Skin of body (tissue), 2 donors: Measurements from ENCODE around the gene IRF8. TPM values are rescaled to one million over a fixed set of nuclear protein-coding genes. Genes with fewer than 3 reads are reported as not detected.
"Not testable (repeated sequence)": the region's sequence is repeated elsewhere in the genome, so short reads cannot be mapped to it uniquely, and the experiment has no call there.

Source experiments
- DNase-seq: peaks from one replicate; lab custom pipeline; 2025; lab: John Stamatoyannopoulos, UW
- total RNA-seq: library from RNA; depleted of rRNA; stranded (reverse); fragments of >200 nt; gene quantifications from one replicate; pipeline ENCODE4 v1.2.3, GENCODE V29; 2014

The IRF8 gene
- 22.6 TPM for total RNA-seq

- DNase-seq: no peak
Measured at GRCh38 chr16:85898521-85899442, at the start of gene IRF8. Gene IRF8 (plus strand): TSS chr16:85899162. CDS start chr16:85903016, 3,854 bp downstream.

GRCh38 chr16:85849388-85849787 lies 49.6 kb upstream of the IRF8 start:
- no peak for DNase-seq

- DNase-seq: no peak
Measured at GRCh38 chr16:85850344-85850880, 48.5 kb upstream of the IRF8 start.

- no peak for DNase-seq
Measured at GRCh38 chr16:85851034-85851785, 47.8 kb upstream of the IRF8 start.

GRCh38 chr16:85853547-85854545 lies 45.1 kb upstream of the IRF8 start:
- DNase-seq: no peak

GRCh38 chr16:85854935-85855334 lies 44.0 kb upstream of the IRF8 start:
- DNase-seq: no peak

GRCh38 chr16:85856079-85856478 lies 42.9 kb upstream of the IRF8 start:
- DNase-seq: no peak

GRCh38 chr16:85856585-85856984 lies 42.4 kb upstream of the IRF8 start:
- no peak for DNase-seq

- no peak for DNase-seq
Measured at GRCh38 chr16:85857406-85857805, 41.6 kb upstream of the IRF8 start.

GRCh38 chr16:85858571-85858970 lies 40.4 kb upstream of the IRF8 start:
- DNase-seq: not testable (repeated sequence)

GRCh38 chr16:85858984-85859817 lies 39.8 kb upstream of the IRF8 start:
- no peak for DNase-seq

GRCh38 chr16:85859818-85860125 lies 39.2 kb upstream of the IRF8 start:
- DNase-seq: no peak

- no peak for DNase-seq
Measured at GRCh38 chr16:85860413-85861094, 38.4 kb upstream of the IRF8 start.

- DNase-seq: no peak
Measured at GRCh38 chr16:85861095-85861825, 37.7 kb upstream of the IRF8 start.

GRCh38 chr16:85862476-85863383 lies 36.2 kb upstream of the IRF8 start:
- DNase-seq: no peak

- DNase-seq: no peak
Measured at GRCh38 chr16:85863384-85863774, 35.6 kb upstream of the IRF8 start.

- no peak for DNase-seq
Measured at GRCh38 chr16:85864965-85865364, 34.0 kb upstream of the IRF8 start.

GRCh38 chr16:85867189-85867588 lies 31.8 kb upstream of the IRF8 start:
- DNase-seq: no peak
